NCI-H1092 treated with DMSO at 0.1 percent for 48 hours (cell line): ENCODE measurements around the gene MMP21.

Experiments used
- DNase-seq: peaks from one replicate; lab custom pipeline; 2025; lab: John Stamatoyannopoulos, UW

Gene MMP21

DNA sequence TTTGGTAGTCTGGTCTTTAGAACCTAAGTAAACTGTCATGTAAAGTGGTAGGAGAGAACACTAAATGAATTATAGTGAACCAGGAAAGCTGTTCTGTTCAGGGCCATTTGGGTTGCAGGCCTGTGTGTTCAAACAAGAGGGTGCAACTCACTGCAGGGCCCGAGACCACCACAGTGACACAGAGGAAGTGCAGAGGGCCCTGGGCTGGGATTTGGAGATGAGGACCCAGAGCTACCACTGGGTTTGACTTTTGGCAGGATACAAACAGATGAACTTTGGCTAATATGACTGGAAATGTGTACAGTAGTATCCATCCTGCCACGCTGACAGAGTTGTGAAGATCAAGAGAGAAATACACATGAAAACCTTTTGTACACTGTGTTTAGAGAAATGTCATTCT is 9.8 kb downstream of the MMP21 start:
- no peak for DNase-seq

DNA sequence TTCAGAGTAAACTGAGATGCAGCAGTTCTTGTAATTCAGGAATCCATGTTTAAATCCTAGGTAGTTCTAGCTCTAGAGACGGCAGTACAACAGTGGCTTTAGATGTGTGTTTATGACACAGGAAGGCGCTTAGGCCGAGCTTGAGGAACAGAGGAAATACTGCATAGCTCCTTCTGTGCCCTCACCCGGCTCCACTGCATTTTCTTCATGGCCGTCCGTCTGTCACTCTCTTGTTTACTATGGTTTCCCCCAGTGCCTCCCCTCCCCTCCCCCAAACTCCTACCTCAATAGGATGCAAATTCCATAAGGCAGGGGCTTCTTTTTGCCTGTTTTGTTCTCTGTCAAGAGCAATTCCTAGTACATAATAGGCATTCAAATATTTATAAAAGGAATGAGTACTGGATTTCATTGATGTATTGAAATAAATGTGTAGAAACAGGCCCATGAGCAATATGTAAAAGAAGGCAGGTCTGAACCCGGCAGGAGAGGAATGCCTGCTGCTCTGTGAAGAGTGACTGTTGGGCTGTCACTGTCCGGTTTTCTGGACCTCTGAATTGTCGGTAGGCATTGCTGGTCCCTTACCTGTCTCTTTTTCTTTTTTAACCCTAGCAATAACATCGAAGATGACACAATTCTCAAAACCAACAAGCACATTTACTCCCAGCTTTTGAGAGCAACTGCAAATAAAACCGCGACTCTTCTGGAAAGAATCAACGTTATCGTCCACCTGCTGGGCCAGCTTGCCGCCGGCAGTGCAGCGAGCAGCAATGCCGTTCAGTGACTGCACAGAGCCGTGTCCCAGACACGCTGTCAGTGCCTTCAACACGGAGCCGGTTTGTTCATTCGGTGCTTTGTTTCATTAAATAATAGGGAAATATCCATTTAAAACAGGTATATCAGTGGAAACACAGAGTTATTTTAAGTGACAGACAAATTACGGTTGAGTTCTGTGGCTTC is 12.7 kb downstream of the MMP21 start:
- no peak for DNase-seq

DNA sequence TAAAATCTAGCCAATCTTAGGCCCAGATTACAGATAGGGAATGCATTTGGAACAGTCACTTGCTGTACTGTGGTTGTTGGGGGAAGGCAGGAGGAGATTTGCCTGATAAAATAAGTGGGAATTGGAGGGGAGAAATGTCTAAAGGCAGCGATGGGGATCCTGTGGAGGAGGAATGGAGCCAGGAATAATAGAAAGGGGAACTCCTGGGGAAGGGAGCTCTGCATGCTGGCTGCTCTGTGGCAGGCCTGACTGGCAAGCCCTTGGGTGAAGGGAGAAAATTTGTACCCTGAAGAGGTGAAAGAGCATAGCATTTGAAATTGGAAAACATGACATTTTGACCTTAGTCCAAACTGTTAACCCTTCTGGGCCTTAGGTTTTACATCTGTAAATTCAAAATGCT is 13.7 kb downstream of the MMP21 start:
- no peak for DNase-seq

DNA sequence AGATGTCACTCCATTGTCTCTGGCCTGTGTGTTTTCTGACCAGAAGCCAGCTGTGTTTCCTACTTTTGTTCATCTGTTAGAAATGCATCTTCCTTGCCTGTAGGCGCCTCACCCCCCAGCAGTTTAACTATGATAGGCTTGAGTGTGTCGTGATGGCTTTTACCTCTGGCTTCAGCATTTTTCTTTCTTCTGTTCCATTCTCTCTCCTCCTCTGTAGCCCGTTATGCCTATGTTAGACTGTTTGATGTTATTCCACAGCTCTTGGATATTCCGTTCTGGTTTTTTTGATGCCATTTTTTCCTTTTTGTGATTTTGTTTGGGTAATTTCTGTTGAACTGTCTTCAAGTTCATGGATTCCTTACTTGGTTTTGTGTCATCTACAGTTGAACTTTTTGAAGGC is 17.9 kb downstream of the MMP21 start:
- no peak for DNase-seq

DNA sequence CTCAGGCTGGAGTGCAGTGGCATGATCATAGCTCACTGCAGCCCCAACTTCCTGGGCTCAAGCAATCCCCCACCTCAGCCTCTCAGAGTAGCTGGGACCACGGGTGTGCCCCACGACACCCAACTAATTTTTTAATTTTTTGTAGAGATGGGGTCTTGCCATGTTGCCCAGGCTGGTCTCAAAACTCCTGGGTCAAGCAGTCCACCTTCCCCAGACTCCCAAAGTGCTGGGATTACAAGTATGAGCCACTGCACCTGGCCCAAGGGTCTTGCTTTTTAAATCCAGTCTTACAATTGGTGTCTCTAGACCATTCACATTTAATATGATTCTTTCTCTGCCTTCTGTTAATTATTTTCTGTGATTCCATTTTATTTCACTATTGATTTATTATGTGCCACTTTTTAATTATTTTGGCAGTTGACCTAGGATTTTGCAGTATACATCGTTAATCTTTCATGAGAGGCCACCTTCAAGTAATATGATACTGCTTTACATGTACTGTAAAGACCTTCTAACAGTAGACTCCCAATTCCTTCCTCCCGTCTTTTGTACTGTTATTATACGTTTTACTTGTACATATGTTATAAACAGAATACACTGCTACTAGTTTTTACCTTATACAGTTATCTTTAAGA is 18.7 kb downstream of the MMP21 start:
- no peak for DNase-seq

DNA sequence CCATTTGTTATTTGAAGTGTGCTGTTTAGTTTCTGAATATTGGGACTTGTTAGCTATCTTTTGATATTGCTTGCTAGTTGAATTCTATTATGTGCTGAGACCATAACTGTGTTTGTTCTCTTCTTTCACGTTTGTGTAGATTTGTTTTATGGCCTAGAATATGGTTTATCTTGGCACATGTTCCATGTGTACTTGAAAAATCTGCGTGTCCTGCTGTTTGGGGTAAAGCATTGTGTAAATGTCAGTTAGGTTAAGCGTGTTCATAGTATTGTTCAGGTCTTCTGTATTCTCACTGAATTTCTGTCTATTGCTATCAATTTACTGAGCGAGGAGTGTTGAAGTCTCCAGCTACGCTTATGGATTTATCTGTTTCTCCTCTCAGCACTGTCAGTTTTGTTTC is 19.4 kb downstream of the MMP21 start:
- DNase-seq = peak; percentile 69

DNA sequence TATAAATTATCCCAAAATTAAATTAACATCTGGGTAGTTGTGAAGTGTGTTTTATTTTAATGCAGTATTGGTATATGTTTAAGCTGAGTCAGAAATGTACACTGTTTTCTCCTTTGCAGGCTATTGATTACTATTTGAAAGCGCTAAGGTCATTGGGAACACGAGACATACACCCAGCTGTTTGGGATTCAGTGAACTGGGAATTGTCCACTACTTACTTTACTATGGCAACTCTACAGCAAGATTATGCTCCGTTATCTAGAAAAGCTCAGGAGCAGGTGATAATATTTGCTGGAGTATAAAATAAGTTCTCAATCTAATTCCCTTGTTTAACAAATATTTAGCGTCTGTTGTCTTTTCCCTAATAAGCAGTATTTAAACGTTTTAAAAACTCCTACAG is 28.2 kb downstream of the MMP21 start:
- no peak for DNase-seq

DNA sequence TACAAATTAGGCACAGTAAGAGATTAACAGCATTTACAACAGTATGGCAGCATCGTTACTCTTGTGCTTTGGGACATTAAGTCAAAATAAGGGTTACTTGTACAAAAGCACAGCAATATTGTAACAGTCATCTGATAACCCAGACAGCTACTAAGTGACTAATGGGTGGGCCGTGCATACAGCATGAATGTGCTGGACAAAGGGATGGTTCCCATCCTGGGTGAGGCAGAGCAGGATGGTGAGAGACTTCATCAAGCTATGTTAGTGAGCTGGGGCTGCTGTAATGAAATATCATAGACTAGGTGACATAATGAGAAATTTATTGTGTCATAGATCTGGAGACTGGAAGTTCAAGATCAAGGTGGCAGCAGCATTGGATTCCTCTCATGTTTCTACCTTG is 30.7 kb downstream of the MMP21 start:
- no peak for DNase-seq

DNA sequence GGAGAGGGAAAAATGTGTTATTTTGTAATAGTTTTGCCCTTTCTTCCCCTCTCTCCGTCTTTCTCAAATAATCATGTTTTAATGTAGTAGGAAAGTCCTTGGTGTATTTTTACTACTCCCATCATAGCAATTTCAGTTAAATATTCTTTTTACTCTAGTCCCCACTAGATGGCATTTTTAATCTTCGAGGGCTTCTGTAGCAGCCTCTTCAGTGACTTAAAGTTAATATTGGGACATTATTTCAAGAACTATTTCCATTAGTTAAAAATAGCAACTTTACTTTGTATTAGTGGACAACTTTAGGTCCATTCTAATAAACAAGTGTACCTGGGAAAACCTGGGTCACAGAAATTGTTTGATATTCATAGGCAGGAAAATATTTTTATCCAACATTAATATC is 33.2 kb downstream of the MMP21 start:
- no peak for DNase-seq

DNA sequence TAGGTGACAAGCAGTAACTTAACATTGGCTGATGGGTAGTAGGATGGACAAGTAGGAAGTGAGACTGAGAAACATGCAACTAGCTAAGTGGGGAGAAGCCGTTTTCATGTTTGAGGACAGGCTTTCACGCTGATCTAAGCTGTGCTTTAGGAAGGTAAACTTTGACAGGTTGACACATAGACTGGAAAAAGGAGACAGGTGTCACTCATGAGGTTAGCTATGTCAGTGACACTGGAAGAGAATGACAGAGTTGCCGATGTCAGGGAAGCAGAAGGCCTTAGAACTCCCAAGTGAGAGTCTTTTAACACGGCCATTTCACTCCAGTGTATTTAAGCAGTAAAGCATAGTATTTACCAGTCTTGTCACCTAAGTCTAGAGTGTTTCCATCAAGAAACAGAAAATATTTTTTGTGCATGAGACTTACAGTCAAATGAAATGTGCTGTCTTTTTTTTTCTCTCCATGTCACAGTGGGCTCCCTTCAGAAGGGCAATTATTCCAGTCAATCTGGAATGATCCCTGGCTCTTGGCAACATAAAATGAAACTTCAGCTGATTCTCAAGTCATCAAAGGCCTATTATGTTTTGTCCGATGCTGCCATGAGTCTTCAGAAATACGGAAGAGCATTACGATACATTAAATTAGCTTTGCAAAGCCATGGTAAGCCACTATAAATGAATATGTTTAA is 35.5 kb downstream of the MMP21 start:
- no peak for DNase-seq

DNA sequence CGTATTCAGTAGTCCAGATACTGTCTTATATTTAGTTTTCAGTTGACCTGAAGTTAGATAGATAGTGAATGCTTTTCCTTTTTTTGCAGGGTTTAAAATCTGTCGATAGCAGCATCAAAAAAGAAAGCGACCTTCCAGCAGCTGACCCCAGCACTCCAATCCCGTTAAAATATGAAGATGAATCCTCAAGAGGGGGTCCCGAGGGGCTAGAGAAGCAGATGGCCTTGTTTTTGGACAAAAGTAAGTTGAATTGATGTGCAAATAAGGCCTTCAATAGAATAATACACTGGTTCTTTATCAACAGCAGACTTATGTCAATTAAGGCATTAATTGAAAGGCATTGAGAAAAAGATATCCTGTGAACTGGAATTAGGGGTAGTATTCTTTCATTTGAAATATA is 37.4 kb downstream of the MMP21 start:
- DNase-seq = no peak

DNA sequence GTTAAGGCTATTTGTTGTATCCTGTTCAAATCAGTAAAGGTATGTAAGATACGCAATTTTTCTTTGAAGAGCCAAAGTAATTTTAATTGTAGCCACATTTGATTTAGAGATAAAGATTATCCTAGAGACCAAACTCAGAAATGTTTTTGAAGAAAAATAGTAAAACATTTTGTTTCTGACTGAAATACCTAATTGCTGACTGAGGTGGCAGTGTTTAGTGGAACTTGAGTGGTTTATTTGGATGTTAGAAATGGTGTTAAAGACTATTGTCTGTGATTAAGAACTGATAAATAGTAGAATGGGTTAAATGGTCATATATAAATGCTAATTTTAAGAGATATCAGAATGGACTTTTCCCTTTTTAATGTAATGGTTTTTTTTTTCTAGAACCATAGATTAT is 40.8 kb downstream of the MMP21 start:
- no peak for DNase-seq

DNA sequence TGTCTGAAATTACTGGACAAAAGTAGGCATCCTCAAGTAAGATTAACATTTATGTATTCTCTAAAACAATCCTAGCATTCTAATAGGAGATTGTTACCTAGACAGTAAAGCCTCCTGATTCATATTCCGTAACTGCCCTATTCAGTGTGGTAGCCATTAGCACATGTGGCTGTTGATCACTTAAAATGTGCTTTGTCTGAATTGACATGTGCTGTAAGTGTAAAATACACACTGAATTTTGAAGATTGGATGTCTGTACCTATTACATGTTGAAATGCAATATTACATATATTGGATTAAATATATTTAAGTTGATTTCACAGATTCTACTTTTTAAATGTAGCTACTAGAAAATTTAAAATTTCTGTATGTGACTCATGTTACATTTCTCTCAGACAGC is 41.5 kb downstream of the MMP21 start:
- DNase-seq = no peak

DNA sequence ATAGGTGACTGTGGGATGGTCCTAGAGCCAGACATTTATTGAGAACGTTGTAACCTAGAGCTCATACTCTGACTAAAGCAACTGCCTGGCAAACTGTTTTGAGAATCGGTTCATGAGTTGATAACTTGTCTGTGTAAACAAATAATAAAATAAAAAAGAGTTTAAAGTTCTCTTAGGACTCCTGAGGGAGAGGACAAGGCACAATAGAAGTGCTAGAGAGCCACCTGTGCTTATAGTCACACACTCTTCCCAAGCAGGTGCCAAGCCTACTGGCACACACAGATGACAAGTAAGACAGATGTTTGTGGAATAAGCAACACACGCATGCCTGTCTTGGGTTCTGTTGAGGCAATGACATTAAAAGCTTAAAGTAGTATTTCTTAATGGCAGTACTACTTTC is 48.2 kb downstream of the MMP21 start:
- DNase-seq = no peak

DNA sequence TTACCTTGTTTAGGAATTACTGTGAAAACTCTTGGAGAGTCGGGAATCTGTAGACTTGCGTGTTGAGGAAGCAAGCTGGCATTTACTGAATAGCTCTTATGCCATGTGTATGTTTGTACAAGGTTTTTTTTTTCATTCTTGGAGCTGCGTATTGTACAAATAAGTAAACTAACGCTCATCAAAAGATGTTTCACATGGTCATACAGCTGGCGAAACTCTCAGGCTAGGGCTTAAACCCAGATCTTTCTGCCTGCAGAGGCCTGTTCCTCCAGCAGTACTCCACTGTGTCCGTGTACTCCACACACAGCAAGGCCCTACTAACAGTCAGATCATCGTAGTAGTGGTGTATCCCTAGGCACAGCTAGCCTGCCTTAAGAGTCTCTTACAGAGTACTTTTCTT is 48.7 kb downstream of the MMP21 start:
- no peak for DNase-seq

DNA sequence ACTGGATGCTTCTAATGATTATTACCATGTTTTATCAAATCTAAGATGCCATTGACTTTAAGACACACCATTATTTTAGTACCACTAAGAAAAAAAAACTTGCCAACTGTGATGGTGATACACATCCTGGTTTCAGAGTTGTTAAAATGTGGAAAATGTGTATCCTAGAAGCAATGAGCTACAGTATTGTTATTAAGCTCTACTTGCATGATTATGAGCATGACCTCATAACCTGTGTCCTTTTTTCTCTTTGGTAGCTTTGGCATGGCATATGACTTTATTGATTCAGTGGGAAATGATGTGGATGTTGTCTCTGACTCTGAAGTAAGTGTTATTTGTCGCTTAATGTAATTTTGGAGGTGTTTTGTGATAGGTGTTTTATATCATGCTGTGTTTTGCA is 52.8 kb downstream of the MMP21 start:
- DNase-seq = no peak

DNA sequence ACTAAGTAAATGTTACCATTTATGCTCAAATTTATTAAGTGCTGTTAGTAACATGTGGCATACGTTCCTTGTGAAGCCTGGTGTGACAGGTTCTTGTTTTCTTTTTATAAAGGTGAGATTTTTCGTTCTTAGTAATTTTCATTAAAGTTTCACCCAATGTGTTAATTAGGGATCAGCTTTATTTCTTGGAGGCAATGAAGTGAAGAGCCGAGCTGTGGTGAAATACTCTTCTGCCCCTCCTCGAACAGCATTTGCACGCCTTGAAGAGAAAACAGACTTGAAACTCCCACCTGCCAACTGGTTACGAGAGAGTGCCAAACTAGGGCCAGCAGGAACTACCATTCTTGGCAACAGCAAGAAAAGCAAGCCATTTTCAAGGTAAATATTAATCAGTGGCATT is 54.6 kb downstream of the MMP21 start:
- no peak for DNase-seq

DNA sequence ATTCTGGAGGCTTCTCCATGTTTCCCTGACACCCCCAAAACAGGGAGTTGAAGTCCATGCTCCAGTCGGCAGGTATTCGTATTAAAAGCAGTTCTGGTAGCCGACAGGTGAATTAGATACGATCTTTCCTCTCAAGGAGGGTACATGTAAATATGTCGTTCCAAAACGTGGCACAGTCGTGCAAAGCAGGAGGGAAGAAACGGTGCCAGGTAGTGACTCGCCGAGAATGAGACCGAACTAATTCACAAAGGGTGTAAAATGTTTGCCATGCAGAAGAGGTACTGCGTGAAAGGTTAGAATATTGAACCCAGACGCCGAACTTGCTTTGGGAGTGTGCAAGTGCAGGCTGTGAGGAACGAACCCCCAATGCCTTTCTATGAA is 55.6 kb downstream of the MMP21 start:
- DNase-seq = peak; percentile 20

DNA sequence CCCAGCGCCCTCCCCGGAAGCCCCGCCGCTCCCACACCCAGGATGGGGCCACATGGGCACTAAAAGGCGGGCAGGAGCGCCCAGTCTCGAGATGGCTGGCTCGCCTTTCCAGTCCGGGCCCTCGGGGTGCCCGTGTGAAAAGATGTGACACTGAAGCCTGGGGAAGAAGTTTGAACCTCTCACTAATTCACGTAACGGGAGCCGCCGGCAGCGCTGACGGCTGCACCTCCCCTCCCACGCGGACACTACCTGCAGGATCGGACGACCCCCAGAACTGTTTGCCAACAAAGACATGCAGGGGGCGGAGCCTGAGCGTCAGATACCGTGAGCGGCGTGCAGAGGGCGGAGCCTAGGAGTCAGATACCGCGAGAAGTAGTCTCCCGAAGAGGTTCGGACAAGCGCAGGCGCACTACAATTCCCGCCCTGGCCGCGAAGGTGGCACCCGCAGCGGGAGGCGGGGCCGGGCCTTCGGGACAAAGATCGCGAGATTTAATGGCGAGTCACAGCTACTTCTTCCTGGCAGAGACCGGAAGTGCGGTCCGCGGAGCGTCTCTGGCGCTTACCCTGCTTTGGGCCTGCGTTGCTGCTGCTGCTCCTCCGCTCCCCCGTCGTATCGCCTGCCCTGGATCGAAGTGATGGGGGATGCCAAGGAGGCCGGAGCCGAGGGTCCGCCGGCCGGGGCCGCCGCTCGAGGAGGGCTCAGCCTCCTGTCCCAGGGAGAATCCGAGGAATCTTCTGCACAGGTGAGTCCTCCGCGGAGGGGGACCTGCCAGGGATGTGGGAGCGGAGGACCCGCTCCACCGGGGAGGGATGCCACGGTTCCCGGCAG is 56.2 kb downstream of the MMP21 start, which contains the start of gene EDRF1:
Gene EDRF1 (plus strand): TSS at position 537 of the 829 bp plus-strand sequence. CDS start 99 bp downstream, at position 636.
- peak; percentile 97 for DNase-seq
